DMS153 treated with DMSO at 0.1 percent for 48 hours (cell line): ENCODE data around the gene HRCT1.

Experiments
- DNase-seq: peaks from one replicate; lab custom pipeline; 2025; ENCODE audit not compliant: unreplicated experiment; lab: John Stamatoyannopoulos, UW

Gene HRCT1

DNA sequence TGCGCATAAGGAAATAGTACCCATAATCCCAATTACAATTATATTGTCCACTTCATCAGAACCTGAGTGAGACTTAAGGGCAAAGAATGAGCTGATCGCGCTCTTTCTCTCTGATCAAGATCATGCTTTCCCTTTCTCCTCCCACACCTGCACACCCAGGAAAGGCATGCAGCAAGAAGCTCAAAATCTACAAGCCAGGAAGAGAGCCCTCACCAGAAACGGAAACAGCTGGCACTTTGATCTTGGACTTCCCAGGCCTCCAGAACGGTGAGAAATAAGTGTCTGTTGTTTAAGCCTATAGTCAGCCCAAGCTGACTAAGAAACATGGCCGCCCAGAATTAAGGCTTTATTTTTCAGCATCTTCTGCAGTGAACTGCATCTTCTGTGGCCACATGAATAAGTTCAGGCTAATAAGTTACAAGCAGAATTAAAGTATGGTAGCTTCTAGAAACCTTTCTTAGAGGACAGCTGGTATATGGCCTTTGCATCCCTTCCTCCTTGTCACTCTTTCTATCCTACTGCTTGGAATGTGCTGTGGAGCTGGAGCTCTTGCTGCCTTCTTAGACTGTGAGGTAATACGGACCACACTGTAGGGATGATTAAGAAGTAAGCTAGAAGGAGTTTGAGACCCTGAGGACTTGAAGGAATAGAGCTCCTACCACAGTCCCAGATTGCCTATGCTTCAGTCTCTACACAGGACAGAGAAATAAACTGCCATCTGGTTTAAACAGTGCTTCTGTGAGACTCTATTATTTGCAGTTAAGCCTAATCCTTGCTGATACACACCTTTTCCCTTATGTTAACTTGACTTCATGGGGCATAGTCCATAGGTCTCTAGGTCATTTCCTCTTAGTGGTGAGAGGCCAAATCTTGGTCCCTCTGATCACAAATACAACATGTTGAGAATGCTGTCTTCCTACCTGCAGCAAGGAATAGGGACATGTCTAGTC is 34.7 kb downstream of the HRCT1 start:
- no peak for DNase-seq

DNA sequence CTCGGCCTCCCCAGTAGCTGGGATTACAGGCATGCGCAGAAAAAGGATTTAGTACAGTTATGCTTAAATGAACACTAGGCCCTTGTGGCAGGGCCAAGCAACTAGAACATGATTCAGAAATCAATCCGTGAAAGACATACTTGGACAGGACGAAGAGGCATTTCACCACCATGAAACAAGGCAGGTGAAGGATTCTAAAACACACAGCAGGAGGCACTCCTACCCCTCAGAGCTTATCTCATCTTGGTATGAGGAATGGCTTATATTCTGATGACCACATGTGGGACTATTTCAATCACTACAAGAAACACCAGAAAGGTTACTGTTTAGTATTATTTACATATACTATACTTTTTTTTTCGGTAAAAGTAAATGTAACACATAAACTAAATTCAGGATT is 36.3 kb downstream of the HRCT1 start:
- DNase-seq = no peak

DNA sequence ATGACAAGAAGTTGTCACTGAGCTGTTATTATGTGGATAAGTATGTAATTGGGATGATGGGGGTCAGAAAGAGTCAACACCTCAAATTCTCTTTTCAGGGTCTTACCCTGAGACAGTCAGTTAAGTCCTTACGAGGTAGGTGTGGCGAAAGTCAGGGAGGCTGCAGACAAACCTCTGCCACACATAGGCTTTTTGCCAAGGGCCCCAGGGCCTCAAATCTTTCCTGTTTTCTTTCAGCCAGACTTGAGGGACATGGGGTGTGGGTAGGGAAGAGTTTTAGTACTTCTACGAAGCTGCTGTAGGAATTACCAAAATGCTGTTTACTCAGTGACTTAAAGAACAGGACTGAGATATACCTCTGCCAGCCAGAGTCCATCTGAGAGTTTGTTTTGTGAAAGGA is 38.2 kb downstream of the HRCT1 start:
- DNase-seq = no peak

DNA sequence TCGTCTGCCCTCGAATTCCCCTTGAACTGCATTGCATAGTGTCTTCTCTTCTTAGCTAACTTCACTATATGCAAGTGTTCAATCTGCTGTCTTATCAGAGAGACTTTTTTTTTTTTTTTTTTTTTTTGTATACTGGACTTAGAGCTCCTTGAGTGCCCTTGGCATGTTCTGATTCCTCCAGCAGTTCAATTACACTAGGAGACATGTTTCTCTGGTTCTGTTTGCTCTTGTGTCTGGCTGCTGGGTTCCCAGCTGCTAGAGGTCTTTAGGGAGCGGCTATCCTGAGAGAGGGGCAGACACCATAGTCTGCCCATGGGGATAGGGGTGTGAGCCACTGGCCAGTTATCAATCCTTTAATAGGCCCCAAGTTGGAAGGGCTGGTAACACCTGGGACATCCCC is 38.8 kb downstream of the HRCT1 start:
- DNase-seq = no peak

DNA sequence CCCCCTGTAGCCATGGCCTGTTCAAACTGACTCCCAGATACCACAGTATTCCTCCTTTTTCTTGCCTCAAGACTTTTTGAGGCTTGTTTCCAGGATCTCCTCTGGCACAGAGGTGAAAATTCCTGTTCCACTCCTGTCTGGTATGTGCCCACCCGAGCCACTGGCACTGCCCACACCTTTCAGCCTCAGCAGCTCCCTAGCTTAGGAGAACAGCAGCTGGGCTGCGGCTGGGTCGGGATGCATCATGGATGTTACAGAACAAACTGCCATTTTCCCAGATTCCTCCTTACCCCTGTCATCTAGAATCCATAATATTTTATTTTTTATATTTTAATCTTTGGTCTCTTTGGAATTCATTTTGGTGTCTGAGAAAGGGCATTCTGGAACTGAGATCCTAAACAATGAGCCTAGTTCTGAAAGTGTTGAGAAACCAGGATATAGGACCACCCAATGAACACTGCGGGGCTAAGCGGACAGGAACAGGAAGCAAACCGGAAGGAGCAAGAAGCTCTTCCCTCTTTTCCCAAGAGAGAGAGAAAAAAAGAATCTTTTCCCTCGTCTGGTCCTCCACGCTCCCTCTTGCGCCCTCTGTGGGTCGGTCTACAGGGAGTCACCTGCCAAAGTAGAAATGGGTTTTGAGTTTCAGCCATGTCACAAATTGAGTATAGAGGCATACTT is 39.5 kb downstream of the HRCT1 start:
- DNase-seq = peak; percentile 22

DNA sequence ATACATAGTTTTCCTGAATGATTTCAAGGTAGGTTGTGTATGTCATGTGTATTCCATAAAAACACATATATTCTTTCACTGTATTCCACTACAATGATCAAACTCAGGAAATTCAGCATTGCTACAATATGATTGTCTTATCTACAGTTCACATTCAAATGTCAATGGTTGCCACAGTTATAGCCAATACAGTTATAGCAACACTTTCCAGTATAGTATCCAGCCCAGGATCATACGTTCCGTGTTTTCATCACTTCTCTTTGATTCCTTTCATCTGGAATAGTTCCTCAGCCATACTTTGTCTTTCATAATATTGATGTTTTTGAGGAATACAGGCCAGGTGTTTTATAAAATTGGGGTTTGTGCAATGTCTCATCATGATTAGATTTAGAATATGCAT is 42.4 kb downstream of the HRCT1 start:
- DNase-seq = no peak

DNA sequence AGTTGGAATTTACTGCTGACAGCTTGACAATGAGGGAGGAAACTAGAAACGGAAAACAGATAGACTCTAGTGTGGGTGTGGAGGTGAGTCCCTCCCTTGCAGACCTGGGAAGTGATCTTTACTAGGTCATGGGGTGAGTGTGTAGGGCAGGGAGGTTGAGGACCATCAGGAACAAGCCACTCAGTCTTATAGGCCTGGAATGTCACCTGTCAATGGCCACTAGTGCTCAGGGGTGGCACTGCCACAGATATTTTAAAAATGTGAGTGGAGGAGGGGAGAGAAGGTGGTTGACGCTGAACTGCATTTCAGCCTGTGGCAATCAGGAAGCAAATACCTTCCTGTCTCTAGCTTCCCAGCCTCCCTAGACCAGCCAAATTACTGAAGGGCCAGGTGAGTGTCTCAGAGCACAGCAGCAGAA is 42.9 kb downstream of the HRCT1 start:
- DNase-seq = no peak

DNA sequence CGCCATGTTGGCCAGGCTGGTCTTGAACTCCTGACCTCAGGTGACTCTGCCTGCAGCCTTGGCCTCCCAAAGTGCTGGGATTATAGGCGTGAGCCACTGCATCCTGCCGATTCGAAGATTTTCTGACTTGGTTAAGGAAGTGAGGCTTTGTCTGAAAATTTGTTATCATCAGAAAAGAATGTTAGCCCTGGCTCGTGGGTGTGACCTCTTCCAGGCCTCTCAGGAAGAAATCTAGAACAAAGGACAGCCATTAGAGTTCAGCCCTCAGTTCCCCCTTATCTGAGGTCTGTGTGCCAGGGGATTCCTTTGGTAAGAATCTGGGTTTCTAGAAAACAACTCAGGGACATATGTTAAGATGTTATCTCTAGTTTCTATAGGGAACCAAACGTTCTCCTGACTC is 45.7 kb downstream of the HRCT1 start:
- no peak for DNase-seq

DNA sequence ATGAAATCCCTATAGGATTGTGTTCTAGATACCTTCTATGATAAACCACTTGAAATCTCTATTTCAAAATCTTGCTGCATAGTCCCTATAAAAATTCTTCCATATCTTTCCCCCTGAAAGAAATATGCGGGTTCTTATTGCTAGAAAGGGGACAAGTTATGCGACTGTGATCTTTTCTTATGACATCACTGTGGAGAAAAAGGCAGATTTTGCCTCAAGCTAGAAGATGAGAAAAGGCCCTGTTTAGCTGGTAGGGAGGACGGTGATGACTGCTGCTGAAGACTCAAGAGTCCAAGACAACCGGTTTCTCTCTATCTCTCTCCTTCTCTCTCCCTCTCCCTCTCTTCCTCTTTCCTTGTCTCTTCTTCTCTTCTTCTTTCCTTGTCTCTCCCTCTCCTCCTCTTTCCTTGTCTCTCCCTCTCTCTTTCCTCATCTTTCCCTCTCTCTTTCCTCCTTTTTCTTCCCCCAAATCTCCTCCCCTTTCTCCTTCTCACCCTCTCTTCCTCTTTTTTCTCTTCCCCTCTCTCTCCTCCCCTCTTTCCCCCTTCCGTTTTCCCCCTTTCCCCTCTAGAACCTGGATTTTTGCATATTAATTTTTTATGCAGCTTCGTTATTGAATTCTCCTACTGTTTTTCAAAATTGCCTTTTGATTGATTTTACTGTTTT is 46.7 kb downstream of the HRCT1 start:
- DNase-seq = no peak

DNA sequence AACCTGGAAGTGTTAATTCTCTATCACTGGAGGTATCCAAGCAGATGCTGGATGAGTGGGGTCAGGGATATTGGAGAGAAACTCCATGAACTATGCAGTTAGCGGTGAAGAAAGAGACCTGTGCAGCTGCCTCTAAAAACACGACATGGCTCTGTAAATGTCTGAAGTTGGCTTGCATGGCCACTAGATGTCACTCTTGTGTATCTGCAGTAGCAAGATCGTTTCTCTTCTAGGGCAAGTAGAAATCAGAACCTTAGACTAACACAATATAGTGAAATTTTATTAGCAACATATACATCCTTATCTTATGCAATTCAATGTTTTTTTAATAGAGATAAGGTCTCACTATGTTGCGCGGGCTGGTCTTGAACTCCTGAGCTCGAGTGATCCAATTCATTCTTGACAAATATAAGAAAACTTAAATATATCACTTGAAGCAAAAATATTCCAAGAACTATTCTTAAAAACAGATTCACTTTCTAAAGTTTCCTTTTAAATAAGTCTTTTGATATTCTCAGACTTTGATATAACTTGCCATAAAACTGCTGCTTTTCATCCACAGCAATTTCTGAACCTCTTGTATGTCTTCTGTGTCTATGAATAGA is 49.0 kb downstream of the HRCT1 start:
- peak; percentile 67 for DNase-seq

DNA sequence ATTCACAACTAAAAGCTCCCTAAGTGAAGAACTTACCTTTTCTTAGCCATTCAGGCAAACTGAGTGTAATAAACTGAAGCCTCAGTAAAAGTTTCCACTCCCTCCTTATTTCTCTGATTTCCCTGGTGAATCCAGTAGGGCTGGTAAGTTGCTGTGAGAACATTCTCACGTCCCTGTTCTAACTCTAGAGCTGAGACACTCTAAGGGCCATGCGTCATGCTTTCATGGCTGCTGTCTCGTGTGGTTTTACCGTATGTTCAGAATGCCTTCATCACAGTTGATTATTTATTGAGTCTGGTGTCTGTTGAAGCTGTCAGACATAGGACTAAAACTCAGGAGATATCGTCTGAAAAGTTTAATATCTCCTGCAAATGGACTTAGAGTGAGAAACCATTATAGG is 50.6 kb downstream of the HRCT1 start:
- DNase-seq = no peak
